HCT116 (cell line): ENCODE measurements around the gene DUSP16. TPM values are rescaled to one million over a fixed set of nuclear protein-coding genes. Genes with fewer than 3 reads are reported as not detected.

Source experiments
- ATAC-seq: fragments of 200-7000 bp; cut with Tn5 transposase; 2 replicates; pipeline ENCODE4 v1.9.1; 2020; ENCODE audit warnings: mild to moderate bottlenecking, moderate library complexity
- BruUV-seq: library from RNA; stranded (reverse); fragments of 400-500 nt; replicated peaks from 2 replicates; lab custom pipeline; 2021; lab: Mats Ljungman, UMichigan
- CTCF ChIA-PET: fragments of 300-600 bp; sonication (Branson Sonifier 250); formaldehyde crosslinking; loops from one replicate; lab custom pipeline; 2021; ENCODE audit warnings: antibody characterized with exemption; lab: Charles Lee
- POLR2A ChIA-PET: fragments of 300-600, 350-600 bp; sonication (Branson Sonifier 250); formaldehyde crosslinking; loops from one replicate; lab custom pipeline; 2021; ENCODE audit warnings: antibody characterized with exemption; lab: Charles Lee
- RAD21 ChIA-PET, 2 experiments: fragments of 300-600 bp; sonication (Branson Sonifier 250); formaldehyde crosslinking; loops; one replicate each; lab custom pipeline; 2023; ENCODE audit warnings: low total read pairs in 2 of 2; ENCODE audit not compliant: uncharacterized antibody in 2 of 2, unreplicated experiment in 2 of 2, low non-redundant PET in 1 of 2; lab: Charles Lee
- DNase-seq: peaks from one replicate; pipeline ENCODE4 v3.0.0-alpha.2; 2010; ENCODE audit warnings: low read depth, low spot score
- H2AFZ ChIP-seq: fragments of 200-600 bp; shearing (Covaris generic), sonication (generic); 2 replicates; pipeline ENCODE4 v1.6.1; 2017; ENCODE audit warnings: low read depth, mixed run types, mixed read lengths, antibody characterized with exemption, low read length; ENCODE audit not compliant: poor library complexity, severe bottlenecking
- H3K27ac ChIP-seq: 2 replicates; pipeline ENCODE4 v1.5.1; 2012; ENCODE audit warnings: low read depth, low read length
- H3K27me3 ChIP-seq: fragments of 200-600 bp; sonication (generic); 2 replicates; pipeline ENCODE4 v1.6.1; 2016; ENCODE audit warnings: mixed run types, low read length, mixed read lengths; ENCODE audit not compliant: insufficient read depth
- H3K36me3 ChIP-seq, 2 experiments: fragments of 200-500 bp in 1 of 2; fragments of 200-600 bp in 1 of 2; sonication (Bioruptor generic) in 1 of 2; sonication (generic) in 1 of 2; 2 replicates each; pipeline versions ENCODE4 v1.5.1 to v1.6.1; 2014 to 2016; ENCODE audit warnings: low read length in 2 of 2, inconsistent platforms in 1 of 2, mixed read lengths in 1 of 2, mixed run types in 1 of 2; ENCODE audit not compliant: insufficient read depth in 2 of 2, control insufficient read depth in 1 of 2
- H3K4me1 ChIP-seq, 2 experiments: fragments of 200-600 bp in 1 of 2; sonication (generic) in 1 of 2; 2 replicates each; pipeline versions ENCODE4 v1.5.1 to v1.6.1; 2012 to 2017; ENCODE audit warnings: low read length in 2 of 2, inconsistent platforms in 1 of 2, mild to moderate bottlenecking in 1 of 2, mixed read lengths in 1 of 2, mixed run types in 1 of 2, moderate library complexity in 1 of 2; ENCODE audit not compliant: insufficient read depth in 2 of 2, control insufficient read depth in 1 of 2
- H3K4me2 ChIP-seq: fragments of 200-600 bp; sonication (generic); 2 replicates; pipeline ENCODE4 v1.6.1; 2017; ENCODE audit warnings: mixed run types, low read length, mixed read lengths
- H3K4me3 ChIP-seq, 2 experiments: fragments of 200-600 bp in 1 of 2; sonication (generic) in 1 of 2; replicated peaks in 1 of 2; 2 replicates each; pipeline ENCODE4 v1.5.1; 2011 to 2016; ENCODE audit warnings: low read length in 2 of 2, control low read depth in 1 of 2, low read depth in 1 of 2, mild to moderate bottlenecking in 1 of 2, mixed read lengths in 1 of 2, mixed run types in 1 of 2
- H3K79me2 ChIP-seq: fragments of 200-600 bp; sonication (generic); 2 replicates; pipeline ENCODE4 v1.6.1; 2017; ENCODE audit warnings: mild to moderate bottlenecking, mixed run types, low read length, moderate library complexity, mixed read lengths; ENCODE audit not compliant: insufficient read depth
- H3K9ac ChIP-seq: fragments of 200-600 bp; sonication (generic); 2 replicates; pipeline ENCODE4 v1.6.1; 2016; ENCODE audit warnings: low read length, mixed read lengths
- H3K9me2 ChIP-seq: fragments of 200-600 bp; sonication (generic), shearing (Covaris generic); 2 replicates; pipeline ENCODE4 v1.6.1; 2017; ENCODE audit warnings: mixed run types, mild to moderate bottlenecking, moderate library complexity; ENCODE audit not compliant: insufficient read depth
- H3K9me3 ChIP-seq, 2 experiments: fragments of 200-500 bp in 1 of 2; fragments of 200-600 bp in 1 of 2; sonication (Bioruptor generic) in 1 of 2; sonication (generic) in 1 of 2; 2 replicates each; pipeline ENCODE4 v1.6.1; 2014 to 2017; ENCODE audit warnings: low read length in 2 of 2, mixed read lengths in 2 of 2, inconsistent platforms in 1 of 2, low read depth in 1 of 2, mild to moderate bottlenecking in 1 of 2, mixed run types in 1 of 2, moderate library complexity in 1 of 2; ENCODE audit not compliant: control insufficient read depth in 1 of 2, insufficient read depth in 1 of 2
- H4K20me1 ChIP-seq: fragments of 200-600 bp; sonication (generic), shearing (Covaris generic); 2 replicates; pipeline ENCODE4 v1.6.1; 2017; ENCODE audit warnings: mixed run types, mild to moderate bottlenecking, moderate library complexity; ENCODE audit not compliant: insufficient read depth
- CBX3 ChIP-seq: IDR thresholded peaks from 2 replicates; pipeline ENCODE4 v1.6.1; 2012; ENCODE audit warnings: low read depth
- CEBPB ChIP-seq: IDR thresholded peaks from 2 replicates; pipeline ENCODE4 v1.6.1; 2012; ENCODE audit warnings: low read depth
- EGR1 ChIP-seq: IDR thresholded peaks from 2 replicates; pipeline ENCODE4 v1.6.1; 2012; ENCODE audit warnings: low read depth
- ELF1 ChIP-seq: IDR thresholded peaks from 2 replicates; pipeline ENCODE4 v1.6.1; 2012; ENCODE audit warnings: low read depth, borderline replicate concordance
- POLR2A ChIP-seq: IDR thresholded peaks from 2 replicates; pipeline ENCODE4 v1.7.0; 2011; ENCODE audit warnings: borderline replicate concordance; ENCODE audit not compliant: insufficient read depth, insufficient read length; ENCODE audit errors: extremely low read depth
- POLR2AphosphoS5 ChIP-seq: IDR thresholded peaks from 2 replicates; pipeline ENCODE4 v1.6.1; 2011; ENCODE audit warnings: mild to moderate bottlenecking, low read depth, low read length, moderate library complexity
- intact Hi-C: fragments of 100-400 bp; cut with micrococcal nuclease; formaldehyde crosslinking; loops from 2 replicates; pipeline ENCODE4 v1.10.0; 2022
- total RNA-seq: library from RNA; stranded (reverse); gene quantifications from one replicate; pipeline ENCODE4 v1.2.1, GENCODE V29; 2021; ENCODE audit not compliant: unreplicated experiment
- TF ChIP-seq, protein P1 (sequence below): IDR thresholded peaks from 2 replicates; pipeline ENCODE4 v1.6.1; 2012; ENCODE audit warnings: low read depth
- TF ChIP-seq, protein P2 (sequence below): IDR thresholded peaks from 2 replicates; pipeline ENCODE4 v1.6.1; 2012

The DUSP16 gene
- total RNA-seq, 1 experiment from 2014 or later = 13.4 TPM

DNA sequence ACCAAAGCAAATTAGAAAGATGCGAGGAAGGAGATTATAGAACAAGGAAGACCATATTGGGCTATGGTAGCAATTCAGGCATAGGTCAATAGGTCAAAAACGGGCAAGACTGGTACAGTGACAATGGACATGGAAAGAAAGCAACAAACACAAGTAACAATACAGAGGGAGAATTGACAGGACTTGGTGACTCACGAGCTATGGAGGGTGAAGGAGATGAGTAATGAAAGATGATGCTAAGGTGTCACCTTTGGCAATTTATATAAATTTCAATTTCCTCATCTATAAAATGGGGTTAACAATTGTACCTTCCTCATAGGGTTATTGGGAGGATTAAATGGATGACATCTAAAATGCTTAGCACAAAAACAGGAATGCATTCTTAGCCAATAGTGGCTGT lies 15.1 kb upstream of the DUSP16 start:
- no peak for DNase-seq
- CTCF ChIA-PET = no interaction called here
- Histone ChIP-seq H4K20me1 (no peaks in the 10 kb centered on the region), H3K9me3 (no peaks in the 10 kb centered on the region), H3K9me2 (no peaks in the 10 kb centered on the region), H3K27me3 (no peaks in the 10 kb centered on the region), H3K36me3 (no peaks in the 10 kb centered on the region), H3K79me2 (no peaks in the 10 kb centered on the region), H2AFZ (no peak overlapping the region), H3K4me3 (no peak overlapping the region), H3K4me1 (no peaks in the 10 kb centered on the region), H3K4me2 (no peak overlapping the region), H3K27ac (no peak overlapping the region), H3K9ac (no peak overlapping the region)
- ATAC-seq = no peak
- TF ChIP-seq CEBPB (no peak), POLR2AphosphoS5 (no peak), POLR2A (no peak), EGR1 (no peak), ELF1 (no peak), CBX3 (no peak)
- TF ChIP-seq, protein P1, sequence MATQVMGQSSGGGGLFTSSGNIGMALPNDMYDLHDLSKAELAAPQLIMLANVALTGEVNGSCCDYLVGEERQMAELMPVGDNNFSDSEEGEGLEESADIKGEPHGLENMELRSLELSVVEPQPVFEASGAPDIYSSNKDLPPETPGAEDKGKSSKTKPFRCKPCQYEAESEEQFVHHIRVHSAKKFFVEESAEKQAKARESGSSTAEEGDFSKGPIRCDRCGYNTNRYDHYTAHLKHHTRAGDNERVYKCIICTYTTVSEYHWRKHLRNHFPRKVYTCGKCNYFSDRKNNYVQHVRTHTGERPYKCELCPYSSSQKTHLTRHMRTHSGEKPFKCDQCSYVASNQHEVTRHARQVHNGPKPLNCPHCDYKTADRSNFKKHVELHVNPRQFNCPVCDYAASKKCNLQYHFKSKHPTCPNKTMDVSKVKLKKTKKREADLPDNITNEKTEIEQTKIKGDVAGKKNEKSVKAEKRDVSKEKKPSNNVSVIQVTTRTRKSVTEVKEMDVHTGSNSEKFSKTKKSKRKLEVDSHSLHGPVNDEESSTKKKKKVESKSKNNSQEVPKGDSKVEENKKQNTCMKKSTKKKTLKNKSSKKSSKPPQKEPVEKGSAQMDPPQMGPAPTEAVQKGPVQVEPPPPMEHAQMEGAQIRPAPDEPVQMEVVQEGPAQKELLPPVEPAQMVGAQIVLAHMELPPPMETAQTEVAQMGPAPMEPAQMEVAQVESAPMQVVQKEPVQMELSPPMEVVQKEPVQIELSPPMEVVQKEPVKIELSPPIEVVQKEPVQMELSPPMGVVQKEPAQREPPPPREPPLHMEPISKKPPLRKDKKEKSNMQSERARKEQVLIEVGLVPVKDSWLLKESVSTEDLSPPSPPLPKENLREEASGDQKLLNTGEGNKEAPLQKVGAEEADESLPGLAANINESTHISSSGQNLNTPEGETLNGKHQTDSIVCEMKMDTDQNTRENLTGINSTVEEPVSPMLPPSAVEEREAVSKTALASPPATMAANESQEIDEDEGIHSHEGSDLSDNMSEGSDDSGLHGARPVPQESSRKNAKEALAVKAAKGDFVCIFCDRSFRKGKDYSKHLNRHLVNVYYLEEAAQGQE = no peak
- TF ChIP-seq, protein P2, sequence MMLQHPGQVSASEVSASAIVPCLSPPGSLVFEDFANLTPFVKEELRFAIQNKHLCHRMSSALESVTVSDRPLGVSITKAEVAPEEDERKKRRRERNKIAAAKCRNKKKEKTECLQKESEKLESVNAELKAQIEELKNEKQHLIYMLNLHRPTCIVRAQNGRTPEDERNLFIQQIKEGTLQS = no peak
- RAD21 ChIA-PET = no interaction called here
- BruUV-seq = no TSS peak
- POLR2A ChIA-PET = no interaction called here
- intact Hi-C loops = no loop called here
